GM19467 (cell line): Measurements from ENCODE around the gene ANTXR1.
"Not testable (repeated sequence)": the region's sequence is repeated elsewhere in the genome, so short reads cannot be mapped to it uniquely, and the experiment has no call there.

ENCODE experiments used
- ATAC-seq: cut with Tn5 transposase; IDR thresholded peaks from one replicate; pipeline ENCODE4 v1.9.1; 2021; ENCODE audit warnings: mild to moderate bottlenecking, moderate library complexity; ENCODE audit not compliant: unreplicated experiment

ANTXR1 gene

DNA sequence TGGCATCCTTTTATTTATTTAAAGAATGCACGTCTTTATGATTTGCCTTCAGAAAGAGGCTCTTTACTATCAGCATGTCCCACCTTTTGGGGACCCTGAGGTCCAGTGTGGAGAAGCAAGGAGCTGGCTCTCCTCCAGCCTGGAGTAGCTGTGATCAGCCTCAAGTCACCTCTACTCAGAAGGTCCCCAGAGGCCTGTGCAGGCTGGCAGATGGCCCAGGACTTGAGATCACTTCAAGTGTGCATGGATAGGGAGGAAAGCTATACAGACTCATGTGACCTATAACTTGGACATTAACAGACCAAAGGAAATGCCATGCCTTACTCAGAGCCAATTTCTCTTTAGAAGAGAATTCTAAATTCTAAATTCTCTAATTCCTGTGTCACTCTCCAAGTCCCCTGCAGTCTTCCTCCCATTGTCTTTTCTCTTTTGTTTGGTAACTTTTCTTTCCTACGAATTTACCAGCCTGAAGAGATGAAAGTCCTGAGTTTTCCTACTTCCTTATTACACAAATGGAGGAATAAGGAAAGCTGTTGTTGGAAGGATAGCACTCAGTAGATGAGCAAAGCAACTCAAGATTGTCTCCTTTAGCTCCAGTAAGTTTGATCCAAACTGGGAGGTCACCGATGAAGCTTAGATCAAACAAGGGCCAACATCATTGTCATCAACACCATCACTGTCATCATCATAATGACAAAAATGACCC, 210.1 kb downstream of the ANTXR1 start:
- ATAC-seq, result no peak

DNA sequence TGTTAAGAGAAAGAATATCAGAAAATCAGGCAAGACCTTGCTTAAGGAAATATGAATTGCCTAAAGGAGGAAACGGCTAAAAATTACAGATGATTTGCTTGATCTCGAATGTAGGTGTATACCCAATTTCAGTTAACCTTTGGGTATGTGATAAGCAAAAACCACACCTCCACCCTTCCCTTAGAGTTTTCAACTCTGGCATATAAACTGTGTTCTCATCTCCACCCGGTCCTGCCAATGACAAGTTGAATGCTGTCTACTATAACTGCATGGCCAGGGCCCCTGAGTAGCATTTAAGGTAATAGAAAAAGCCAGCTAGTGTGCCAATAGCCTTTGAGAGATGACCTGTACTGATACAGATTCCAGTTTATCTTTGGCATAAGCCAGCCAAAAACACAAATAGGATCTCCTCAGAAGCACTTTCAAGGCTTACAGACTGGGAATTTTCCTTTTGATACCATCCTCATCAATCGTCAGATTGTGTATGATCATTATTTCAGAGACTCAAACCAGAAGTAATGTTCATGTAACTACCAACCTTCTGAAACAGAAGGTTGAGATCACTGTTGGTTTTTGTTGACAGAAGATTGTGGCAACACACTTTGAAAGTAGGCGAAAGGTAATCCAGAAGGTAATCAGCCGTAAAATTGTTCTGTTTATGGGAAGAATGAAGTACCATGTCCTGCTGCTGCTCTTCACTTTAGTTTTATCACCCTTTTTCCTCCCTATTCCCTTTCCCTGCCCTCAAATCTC, 211.0 kb downstream of the ANTXR1 start:
- no peak for ATAC-seq

DNA sequence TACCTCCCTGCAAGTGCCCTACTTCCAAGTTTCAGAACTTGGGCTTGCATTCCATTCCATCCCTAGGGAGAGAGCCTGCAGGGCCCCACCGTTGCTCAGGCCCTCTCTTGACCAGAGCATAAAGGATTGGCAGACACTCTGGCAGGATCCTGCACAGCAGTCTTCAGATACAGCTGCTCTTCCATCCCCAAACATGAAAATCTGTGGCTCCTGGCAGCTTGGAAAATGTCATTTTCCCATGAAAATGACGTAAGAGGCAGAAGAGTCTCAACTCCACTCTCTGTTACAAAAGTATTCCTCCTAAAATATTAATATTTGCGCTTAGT, 211.5 kb downstream of the ANTXR1 start:
- ATAC-seq, result no peak

DNA sequence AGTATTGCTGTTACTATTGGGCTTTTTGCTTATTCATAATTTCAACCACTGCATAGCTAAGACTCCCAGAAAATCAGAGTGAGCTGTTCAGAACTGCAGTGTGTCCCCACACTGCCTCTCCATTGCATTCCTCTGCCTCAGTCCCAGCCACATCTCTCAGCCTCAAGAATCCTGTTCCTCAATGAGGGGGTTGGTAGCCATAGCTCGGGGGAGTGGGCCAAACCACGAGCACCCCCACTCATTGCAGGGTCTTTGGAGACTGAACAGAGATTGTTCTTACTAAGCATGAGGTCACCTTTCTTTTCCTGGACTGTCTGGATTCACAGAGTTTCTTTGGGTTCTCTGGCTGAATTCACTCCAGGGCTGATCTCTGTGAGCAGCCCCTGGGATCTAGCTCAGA, 213.0 kb downstream of the ANTXR1 start:
- no peak for ATAC-seq

DNA sequence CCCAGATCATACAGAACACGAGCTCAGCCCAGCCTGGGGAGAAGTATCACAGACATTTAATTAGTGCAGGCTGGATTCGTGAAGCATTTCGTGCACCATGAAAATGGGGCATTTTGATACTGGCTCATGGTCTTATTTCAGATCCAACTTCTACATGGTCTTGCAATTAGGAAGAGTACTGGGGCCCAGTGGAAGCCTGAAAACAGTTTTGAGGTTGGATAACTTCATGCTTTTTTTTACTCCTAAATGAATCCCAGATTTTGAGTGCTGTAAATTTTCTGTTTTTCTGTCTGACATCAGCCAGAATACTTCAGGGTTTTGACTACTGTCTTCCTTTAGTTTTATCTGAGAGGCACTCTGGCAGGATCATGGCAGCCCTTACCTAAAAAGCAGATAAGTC, 213.9 kb downstream of the ANTXR1 start:
- no peak for ATAC-seq

DNA sequence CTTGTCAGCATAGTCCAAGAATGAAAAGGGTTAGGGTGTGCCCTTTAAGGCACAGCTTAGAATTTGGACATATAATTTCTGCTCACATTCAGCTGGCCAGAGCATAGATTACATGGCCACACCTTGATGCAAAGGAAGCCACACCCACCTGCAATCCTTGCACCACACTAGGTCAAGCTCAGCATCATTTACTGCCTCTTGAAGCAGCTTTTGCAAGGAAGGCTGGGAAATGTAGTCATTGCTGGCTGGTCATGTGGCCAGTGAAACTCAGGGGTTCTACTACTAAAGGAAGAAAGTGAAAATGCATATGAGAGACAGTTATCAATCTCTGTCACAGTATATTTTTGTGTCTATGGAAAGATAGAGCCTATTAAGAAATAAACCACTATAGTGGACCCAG, 214.7 kb downstream of the ANTXR1 start:
- ATAC-seq, result no peak

DNA sequence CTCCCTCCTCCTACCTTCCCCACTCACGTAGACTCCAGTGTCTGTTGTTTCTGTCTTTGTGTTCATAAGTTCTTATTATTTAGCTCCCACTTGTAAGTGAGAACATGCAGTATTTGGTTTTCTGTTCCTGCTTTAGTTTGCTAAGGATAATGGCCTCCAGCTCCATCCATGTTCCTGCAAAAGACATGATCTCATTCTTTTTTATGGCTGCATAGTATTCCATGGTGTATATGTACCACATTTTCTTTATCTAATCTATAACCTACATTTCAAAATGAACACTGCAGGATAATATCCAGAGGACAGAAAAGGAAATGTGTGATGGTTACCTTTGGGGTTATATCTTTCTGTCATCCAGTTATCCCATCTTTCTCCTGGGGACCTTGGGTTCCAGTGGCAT, 218.0 kb downstream of the ANTXR1 start:
- ATAC-seq, result not testable (repeated sequence)

DNA sequence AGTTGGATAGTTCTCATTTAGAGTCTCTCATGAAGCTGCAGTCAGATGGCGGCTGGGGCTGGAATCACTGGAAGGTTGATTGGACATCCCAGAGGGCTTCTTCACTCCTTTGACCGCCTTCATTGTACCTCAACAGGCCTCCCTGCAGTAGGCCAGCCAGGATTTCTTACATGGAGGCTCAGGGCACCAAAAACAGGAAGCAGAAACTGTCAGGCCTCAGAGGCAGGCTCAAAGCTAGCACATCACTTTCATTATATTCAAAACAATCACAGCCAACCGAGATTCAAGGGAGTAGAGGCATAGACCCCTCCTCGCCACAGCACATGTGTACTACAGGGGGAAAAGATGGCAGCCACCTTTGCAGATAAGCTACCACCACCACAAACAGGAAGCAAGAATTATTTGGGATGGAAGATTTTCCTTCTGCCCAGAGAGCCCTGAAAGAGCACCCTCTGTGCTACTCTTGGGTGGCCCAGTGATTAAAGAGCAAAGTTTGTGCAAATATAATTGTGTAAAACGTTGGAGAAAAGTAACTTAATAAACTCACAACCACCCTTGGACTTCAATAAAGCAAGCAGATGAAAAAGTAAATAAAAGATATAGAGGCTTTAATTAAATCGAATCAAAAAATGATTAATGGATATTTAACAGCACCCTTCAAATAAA, 218.8 kb downstream of the ANTXR1 start:
- ATAC-seq, result no peak

DNA sequence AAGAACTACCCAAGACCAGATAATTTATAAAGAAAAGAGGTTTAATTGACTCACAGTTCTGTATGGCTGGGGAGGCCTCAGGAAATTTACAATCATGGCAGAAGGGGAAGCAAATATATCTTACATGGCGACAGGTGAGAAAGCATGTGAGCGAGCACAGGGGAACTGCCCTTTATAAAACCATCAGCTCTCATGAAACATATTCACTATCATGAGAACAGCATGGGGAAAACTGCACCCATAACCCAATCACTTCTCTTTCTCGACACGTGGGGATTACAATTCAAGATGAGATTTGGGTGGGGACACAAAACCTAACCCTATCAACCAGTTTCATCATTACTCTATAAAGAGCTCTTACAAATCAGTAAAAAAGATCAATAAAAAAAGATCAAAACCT, 222.9 kb downstream of the ANTXR1 start:
- ATAC-seq, result not testable (repeated sequence)

DNA sequence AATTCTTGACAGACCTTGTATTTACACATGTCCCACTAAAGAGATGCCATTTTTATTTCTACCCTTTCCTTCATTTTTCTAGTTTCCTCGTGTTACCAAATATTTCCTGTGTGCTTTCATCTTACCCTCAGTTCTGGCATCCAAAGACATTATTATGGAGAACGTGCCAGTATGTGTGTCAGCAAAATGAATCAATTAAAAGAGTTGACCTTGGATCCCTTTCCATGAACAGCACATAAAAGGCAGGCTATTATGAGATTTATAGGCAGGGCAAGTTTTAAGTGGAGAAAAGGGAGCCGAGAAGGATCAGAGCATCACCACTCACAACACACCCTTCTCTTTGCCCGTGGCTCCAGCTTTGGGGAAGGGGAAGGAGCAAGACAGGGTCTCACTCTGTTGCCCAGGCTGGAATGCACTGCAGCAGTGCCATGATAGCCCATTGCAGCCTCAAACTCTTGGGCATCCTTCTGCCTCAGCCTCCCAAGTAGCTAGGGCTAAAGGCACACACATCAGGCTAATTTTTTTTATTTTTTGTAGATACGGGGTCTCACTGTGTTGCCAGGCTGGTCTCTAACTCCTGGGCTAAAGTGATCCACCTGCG, 224.2 kb downstream of the ANTXR1 start:
- no peak for ATAC-seq

DNA sequence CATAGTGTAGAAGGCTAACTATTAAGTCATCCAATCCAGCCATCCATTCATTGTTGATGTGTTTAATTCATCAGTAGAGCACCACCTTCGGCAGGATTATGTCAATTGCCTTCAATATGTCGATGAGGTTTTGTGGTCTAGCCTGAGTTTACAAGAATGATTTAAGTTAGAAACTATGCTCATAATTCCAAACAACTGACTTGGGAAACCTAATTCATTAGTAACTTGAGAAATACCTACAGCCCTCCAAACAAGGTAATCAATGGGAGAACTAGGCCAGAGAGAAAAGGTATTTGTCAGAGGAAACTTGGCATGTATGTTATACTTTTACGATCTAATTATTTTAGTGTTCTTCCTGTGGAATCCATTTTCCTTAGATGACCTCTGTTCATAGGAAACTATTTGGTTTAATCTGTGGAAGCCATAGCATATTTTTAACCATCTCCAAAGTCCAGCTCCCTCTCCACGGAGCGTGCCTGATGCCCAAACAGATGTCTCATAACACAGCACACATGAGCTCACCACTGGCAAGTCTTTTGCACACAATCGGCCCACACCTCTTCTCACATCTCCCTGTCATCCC, 225.6 kb downstream of the ANTXR1 start:
- no peak for ATAC-seq

DNA sequence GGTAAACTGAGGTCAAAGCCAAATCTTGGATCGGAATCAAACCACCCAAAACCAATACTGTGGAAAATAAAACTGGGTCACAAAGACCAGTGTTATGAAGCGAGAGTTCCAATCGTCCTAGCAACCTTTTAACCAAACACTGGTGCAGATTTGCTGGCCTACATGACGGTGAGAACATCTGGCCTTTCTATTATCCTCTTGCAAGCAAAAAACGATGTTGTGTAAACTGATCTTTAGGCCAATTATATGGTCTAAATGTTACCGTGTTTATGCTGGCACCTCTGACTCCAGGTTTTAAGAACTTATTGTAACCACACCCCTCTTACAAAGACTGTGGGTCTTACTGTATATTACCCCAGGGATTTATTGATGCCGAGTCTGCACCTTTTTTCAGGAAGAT, 228.1 kb downstream of the ANTXR1 start:
- no peak for ATAC-seq

DNA sequence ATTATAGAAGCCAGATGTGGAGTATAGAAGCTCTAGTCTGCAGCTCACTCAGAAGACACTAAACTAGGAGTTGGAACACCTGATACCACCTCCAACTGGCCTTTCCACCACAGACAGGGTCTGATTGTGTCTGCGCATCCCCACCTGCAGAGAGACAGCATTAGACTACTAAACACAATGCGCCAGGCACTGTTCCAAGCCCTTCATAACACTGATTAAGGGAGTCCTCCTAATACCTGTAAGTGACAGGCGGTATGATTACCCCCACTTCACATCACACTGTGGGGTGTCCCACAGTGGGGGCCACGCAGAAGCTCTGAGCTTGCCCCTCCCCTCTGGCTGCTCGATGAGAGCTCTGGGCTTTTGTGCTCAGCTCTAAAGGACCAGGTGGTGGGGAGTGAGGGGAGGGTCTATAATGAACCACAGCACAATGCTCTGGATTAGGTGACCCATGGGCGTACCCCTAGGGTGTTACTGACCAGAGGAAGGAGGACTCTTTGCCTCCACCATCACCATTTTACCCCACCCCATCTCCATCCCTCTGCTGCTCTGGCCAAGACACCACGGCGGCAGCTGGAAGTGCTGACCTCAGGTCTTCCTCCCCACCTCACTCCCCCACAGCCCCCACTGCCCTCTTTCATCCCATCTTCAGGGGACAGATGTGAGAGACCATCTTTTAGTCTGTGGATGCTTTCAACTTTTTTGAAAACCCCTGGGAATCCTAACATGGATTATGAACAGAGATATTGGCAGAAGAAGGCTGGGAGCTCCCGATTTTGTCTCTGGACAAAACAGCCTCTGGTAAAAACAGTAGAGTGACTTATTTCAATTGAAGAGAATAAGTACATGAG, 228.9 kb downstream of the ANTXR1 start:
- no peak for ATAC-seq

DNA sequence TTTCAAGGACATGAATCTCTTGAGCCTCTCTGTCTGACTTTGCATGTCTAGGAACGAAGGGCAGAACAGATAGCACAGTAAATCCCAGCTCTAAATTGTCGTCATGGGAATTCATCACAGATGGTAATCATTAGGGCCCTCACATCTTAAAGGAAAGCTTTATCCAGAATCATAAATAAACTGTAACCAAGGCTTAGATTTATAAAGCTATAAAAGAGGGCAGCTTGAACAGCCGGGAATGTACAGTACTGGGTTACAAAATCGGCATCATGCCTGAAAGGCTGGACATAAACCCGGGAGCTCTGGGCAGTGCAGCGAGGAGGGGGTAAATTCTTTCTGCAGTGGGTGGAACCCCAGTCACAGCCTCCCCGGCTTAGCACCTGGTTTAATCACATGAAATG, 229.7 kb downstream of the ANTXR1 start:
- no peak for ATAC-seq

DNA sequence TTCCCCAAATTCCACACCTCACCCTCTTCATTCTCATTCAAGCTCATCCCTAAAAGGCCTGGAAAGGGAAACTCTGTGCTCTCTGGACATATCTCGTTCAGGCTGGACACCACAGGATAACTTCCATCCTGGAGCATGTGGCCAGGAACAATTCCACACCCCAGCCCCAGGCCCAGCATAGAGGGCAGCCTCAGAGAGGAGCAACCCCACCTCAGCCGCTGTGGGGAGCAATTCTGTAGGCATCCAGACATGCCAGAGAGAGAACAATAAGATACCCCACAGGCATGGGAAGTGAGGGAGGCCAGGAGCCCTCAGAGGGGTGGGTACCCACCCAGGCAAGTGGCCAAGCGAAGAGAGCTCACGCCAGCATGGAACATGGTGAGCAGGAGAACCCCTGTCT, 230.7 kb downstream of the ANTXR1 start:
- no peak for ATAC-seq

DNA sequence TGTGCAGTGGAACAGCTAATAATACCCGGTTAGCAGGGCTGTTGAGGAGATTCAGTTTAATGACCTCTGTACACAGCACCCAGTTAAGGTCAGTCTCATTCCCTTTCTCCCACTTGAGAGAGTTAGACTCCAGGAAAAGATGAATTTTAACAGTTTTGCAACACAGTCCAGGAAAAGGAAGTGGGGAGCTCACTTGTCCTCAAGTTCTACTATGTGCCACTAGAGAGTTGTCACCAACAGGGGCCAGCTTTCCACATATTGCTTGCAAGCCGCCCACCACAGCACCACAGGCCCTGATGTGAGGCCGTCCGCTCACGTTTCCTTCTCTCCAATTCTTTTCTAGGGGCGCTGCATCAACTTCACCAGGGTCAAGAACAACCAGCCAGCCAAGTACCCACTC, 231.9 kb downstream of the ANTXR1 start:
- ATAC-seq, result no peak

DNA sequence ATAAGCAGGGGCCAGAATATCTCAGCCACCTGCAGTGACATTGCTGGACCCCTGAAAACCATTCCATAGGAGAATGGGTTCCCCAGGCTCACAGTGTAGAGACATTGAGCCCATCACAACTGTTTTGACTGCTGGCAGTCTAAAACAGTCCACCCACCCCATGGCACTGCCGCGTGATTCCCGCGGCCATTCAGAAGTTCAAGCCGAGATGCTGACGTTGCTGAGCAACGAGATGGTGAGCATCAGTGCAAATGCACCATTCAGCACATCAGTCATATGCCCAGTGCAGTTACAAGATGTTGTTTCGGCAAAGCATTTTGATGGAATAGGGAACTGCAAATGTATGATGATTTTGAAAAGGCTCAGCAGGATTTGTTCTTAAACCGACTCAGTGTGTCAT, 234.6 kb downstream of the ANTXR1 start:
- no peak for ATAC-seq

DNA sequence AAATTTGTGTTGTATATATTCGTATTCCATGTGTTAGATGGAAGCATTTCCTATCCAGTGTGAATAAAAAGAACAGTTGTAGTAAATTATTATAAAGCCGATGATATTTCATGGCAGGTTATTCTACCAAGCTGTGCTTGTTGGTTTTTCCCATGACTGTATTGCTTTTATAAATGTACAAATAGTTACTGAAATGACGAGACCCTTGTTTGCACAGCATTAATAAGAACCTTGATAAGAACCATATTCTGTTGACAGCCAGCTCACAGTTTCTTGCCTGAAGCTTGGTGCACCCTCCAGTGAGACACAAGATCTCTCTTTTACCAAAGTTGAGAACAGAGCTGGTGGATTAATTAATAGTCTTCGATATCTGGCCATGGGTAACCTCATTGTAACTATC, 235.3 kb downstream of the ANTXR1 start:
- no peak for ATAC-seq

DNA sequence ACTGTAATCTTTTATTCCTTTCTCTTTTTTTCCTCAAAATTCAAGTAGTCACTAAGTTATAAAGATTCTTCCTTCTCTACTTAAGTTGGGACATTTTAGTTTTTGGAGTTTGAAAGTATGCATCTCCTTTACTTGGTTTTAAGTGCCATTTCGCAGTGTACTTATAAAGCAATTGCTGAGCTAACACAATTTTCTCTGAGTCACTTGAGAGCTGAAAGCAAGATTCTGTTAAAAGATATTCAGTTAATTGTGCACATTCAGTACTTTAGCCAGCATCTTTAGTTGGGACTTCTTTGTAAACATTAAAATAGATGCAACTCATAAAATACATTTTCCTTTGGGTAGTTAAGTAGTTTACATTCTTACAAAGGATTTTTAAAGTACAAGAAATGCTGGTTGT, 238.0 kb downstream of the ANTXR1 start:
- no peak for ATAC-seq

DNA sequence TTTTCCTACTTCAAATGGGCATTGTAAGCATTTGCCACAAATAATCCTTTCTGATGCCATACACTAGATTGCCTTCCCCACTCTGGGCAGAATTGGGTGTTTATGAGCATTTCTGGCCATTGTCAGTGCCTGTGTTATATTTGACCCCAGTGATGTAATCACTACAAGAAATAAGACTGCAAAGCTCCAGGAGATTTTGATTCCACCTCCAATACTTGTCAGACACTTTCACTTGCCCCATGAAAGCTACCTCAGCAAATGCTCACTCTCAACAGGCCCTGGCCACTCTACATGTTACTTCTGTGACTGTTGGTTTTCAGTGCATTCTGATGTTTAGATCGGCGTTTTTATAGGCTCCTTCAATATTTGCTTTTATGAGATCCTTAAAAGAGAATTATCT, 239.0 kb downstream of the ANTXR1 start:
- no peak for ATAC-seq

DNA sequence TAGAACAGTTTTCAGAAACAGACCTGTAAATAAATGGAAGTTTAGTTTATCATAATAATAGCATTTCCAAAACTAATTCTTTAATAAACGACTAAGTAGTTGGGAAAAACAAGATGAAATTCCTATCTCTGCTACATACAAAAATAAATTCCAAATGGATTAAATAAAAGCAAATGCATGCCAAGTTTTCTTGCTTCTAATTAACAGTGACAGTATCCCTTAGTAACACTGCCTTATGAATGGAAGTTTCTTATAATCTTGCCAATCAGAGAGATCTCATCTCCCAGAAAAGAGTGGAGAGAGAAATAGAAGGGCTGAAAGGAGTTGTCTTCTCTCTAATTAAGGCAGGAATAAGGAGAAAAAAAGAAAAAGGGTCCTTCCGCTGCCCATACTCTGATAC, 240.1 kb downstream of the ANTXR1 start:
- ATAC-seq, result no peak
